Raji (cell line): ENCODE measurements around the gene CPNE8.

Experiments used
- POLR2A ChIP-seq: IDR thresholded peaks from 2 replicates; pipeline ENCODE4 v1.6.1; 2011; ENCODE audit warnings: low read depth, low read length, control low read depth; ENCODE audit not compliant: insufficient read depth

CPNE8 gene

DNA sequence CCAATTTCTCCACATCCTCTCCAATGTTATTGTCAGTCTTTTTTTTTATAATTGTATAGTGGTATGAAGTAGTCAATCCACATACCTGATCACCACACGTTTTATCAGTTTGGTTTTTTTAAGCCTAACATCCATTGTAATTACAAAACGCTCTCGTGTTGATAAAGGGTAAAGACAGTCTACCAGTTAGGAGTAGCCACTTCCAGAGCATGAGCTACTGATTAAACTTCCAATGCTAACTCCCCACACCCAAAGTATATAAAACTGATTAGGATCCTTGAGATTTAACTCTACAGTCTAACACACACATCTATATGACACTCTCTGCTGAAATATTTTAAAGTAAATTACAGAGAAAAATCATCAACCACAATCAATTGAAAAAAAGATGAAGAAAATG, 20.7 kb downstream of the CPNE8 start:
- no peak for TF ChIP-seq POLR2A

DNA sequence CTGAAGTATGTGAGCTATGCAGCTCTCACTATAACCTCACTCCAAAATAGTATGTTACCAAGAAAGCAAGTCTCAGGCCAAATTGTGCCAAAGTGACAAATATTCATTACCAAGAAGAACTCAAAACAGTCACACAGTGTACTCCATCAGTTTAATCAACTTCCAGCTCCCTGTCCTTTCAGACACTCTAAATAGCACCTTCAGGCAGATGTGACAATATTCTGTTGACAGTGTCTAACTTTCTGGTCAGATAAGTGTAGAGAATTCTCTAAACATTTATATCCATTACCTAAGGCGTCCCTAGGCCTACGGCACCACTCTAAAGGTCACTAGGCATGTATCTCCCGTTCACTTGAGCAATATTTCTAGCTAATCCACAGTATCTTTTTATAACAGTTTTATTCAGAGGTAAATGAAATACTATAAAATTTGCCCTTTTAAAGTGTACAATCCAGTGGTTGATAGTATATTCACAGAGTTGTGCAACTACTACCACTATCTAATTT, 21.7 kb downstream of the CPNE8 start:
- no peak for TF ChIP-seq POLR2A

DNA sequence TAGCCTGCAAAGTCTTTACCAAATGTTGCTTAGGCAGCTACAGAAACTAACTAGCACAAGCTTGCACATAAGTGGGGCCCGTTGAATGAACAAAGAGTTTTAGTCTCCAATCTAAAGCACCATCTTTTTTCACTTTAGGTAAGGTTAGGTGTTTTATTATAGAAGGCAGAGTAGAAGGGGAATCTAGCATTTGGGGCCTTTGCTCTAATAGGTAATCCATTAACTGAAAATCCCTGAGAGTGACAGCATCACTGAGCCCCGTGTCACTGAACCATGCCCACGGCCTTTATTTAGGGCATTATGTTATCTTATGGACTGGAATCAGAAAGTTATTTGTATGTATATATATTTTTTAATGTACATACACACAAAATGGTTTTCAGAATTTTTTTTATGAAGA, 25.1 kb downstream of the CPNE8 start:
- TF ChIP-seq POLR2A: no peak

DNA sequence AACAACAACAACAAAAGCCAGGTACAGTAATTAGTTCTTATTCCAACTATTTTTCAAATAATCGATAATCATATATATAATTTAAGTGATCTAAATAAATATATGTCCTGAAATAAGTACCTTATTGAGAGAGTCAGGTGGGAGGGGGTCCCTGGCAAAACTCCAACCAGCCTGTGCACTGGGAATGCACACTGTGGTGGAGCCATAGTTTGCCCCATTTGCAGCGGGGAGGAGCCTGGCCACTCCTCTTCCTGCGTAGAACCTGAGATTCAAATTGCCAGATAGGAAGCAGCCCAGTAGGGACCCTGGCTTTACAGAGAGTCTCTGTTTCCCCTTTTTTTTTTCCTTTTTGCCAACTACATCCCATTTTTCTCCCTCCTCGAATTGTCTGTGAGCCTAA, 26.4 kb downstream of the CPNE8 start:
- TF ChIP-seq POLR2A: no peak

- no peak for TF ChIP-seq POLR2A
Observed at GRCh38 chr12:38878333-38878705, 27.1 kb downstream of the CPNE8 start.

GRCh38 chr12:38875586-38876228, 29.7 kb downstream of the CPNE8 start:
- no peak for TF ChIP-seq POLR2A

DNA sequence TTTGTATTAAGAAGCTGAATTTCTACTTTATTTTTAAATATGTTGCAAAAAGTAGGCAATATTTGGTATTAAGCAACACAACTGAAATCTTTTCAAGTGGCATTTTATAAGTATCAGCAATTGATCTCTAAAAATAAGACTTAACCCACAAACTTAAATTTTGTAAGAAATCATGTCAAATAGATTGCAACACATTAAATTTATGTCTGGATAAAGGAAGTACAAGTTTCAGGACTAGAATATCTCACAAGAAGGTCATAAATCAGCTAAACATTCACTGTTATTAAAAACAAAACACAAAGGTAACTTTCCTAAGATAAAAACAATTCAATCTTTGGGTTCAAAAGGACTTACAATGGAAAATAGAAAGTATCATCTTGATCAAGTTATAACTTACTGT, 32.8 kb downstream of the CPNE8 start:
- no peak for TF ChIP-seq POLR2A

- TF ChIP-seq POLR2A: no peak
Observed at GRCh38 chr12:38872156-38872555, 33.2 kb downstream of the CPNE8 start.

- TF ChIP-seq POLR2A: no peak
Observed at GRCh38 chr12:38869036-38869435, 36.4 kb downstream of the CPNE8 start.

DNA sequence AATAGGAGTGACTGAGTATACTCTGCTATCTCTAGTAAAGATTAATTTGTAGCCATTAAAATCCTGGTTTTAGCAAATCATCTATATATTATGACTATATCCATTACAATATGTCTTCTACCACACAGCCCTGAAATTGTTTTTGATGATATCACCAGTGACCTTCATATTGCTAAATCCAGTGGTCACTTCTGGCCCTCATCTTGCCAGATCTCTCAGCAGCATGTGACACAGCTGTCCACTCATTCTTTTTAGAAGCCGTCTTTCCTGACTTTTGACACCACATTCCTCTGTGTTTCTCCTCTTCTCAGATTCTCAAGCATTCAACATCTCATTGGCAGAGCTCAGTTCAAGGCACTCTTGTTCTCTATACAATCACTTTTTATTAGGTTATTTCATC, 54.9 kb downstream of the CPNE8 start:
- TF ChIP-seq POLR2A: no peak

GRCh38 chr12:38847247-38847646, 58.1 kb downstream of the CPNE8 start:
- no peak for TF ChIP-seq POLR2A

- no peak for TF ChIP-seq POLR2A
Observed at GRCh38 chr12:38844267-38844666, 61.1 kb downstream of the CPNE8 start.

GRCh38 chr12:38838056-38838850, 67.1 kb downstream of the CPNE8 start:
- no peak for TF ChIP-seq POLR2A

- TF ChIP-seq POLR2A: no peak
Observed at GRCh38 chr12:38831715-38832114, 73.7 kb downstream of the CPNE8 start.

DNA sequence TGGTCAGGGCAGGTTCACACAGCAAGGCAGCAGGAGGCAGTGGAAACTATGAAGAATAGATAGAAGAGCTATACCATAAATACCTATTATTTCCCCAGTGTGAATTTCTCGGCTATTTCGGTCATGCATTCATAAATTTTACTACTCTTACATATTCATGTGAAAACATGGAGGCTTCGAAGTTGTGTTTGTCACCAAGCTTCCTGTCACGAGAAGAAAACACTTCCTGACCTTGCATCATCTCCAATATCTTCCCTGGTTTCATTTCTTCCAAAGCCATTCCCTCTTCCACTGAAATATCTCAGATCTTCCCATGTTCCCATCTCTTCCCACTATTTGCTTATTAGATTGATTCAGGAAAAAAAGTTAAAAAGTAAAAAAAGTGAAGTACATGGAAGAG, 80.4 kb downstream of the CPNE8 start:
- no peak for TF ChIP-seq POLR2A

- TF ChIP-seq POLR2A: no peak
Observed at GRCh38 chr12:38823738-38824137, 81.7 kb downstream of the CPNE8 start.
